Mesenchymal stem cell (in vitro differentiated cells and primary cell): ENCODE results near the gene TIMP4.

Experiments
- DNase-seq: peaks from one replicate; pipeline ENCODE4 v3.0.0-alpha.2; 2013
- H2AFZ ChIP-seq: one replicate; pipeline ENCODE4 v1.6.1; 2013; ENCODE audit warnings: low read depth, mild to moderate bottlenecking, control low read depth, inconsistent platforms, low read length, moderate library complexity
- H2AK5ac ChIP-seq: 2 replicates; pipeline ENCODE4 v1.6.1; 2013; ENCODE audit warnings: low read length, moderate library complexity, mild to moderate bottlenecking, inconsistent platforms; ENCODE audit not compliant: severe bottlenecking
- H2BK120ac ChIP-seq: one replicate; pipeline ENCODE4 v1.6.1; 2013; ENCODE audit warnings: low read depth, mild to moderate bottlenecking, inconsistent platforms, low read length, moderate library complexity
- H2BK12ac ChIP-seq, 2 experiments: one replicate each; pipeline ENCODE4 v1.6.1; 2013; ENCODE audit warnings: inconsistent platforms in 2 of 2, low read length in 2 of 2, mild to moderate bottlenecking in 2 of 2, moderate library complexity in 2 of 2, control low read depth in 1 of 2
- H2BK15ac ChIP-seq: one replicate; pipeline ENCODE4 v1.6.1; 2013; ENCODE audit warnings: mild to moderate bottlenecking, low read depth, inconsistent platforms; ENCODE audit not compliant: poor library complexity, severe bottlenecking
- H2BK5ac ChIP-seq: 2 replicates; pipeline ENCODE4 v1.6.1; 2013; ENCODE audit warnings: low read depth, mild to moderate bottlenecking, low read length, control low read depth, inconsistent platforms; ENCODE audit not compliant: poor library complexity, severe bottlenecking
- H3K14ac ChIP-seq, 2 experiments: one replicate each; pipeline ENCODE4 v1.6.1; 2013; ENCODE audit warnings: inconsistent platforms in 2 of 2, low read length in 2 of 2, control low read depth in 1 of 2, mild to moderate bottlenecking in 1 of 2, moderate library complexity in 1 of 2
- H3K18ac ChIP-seq, 2 experiments: one replicate each; pipeline ENCODE4 v1.6.1; 2013; ENCODE audit warnings: inconsistent platforms in 2 of 2, low read length in 2 of 2, control low read depth in 1 of 2, low read depth in 1 of 2, mild to moderate bottlenecking in 1 of 2
- H3K23ac ChIP-seq, 2 experiments: one replicate each; pipeline ENCODE4 v1.6.1; 2013; ENCODE audit warnings: inconsistent platforms in 2 of 2, low read length in 2 of 2, mild to moderate bottlenecking in 2 of 2, moderate library complexity in 2 of 2, control low read depth in 1 of 2
- H3K27ac ChIP-seq: 2 replicates; pipeline ENCODE4 v1.5.1; 2013; ENCODE audit warnings: mild to moderate bottlenecking, moderate library complexity, low read length, control low read depth, inconsistent platforms; ENCODE audit not compliant: poor library complexity, severe bottlenecking
- H3K27me3 ChIP-seq, 2 experiments: 2 replicates each; pipeline versions ENCODE4 v1.6.1 to v1.7.0; 2013; ENCODE audit warnings: low read length in 2 of 2, mild to moderate bottlenecking in 2 of 2, moderate library complexity in 2 of 2, control low read depth in 1 of 2, inconsistent platforms in 1 of 2; ENCODE audit not compliant: control insufficient read depth in 1 of 2, insufficient read depth in 1 of 2
- H3K36me3 ChIP-seq, 2 experiments: 2 replicates each; pipeline versions ENCODE4 v1.6.1 to v1.7.0; 2013; ENCODE audit warnings: low read length in 2 of 2, control low read depth in 1 of 2, inconsistent platforms in 1 of 2, low read depth in 1 of 2, mild to moderate bottlenecking in 1 of 2; ENCODE audit not compliant: insufficient read depth in 2 of 2, control insufficient read depth in 1 of 2
- H3K4ac ChIP-seq, 2 experiments: one replicate each; pipeline ENCODE4 v1.6.1; 2013; ENCODE audit warnings: inconsistent platforms in 2 of 2, low read length in 2 of 2, mild to moderate bottlenecking in 2 of 2, moderate library complexity in 2 of 2, control low read depth in 1 of 2, low read depth in 1 of 2
- H3K4me1 ChIP-seq: 2 replicates; pipeline ENCODE4 v1.6.1; 2013; ENCODE audit warnings: low read depth, low read length, control low read depth; ENCODE audit not compliant: control insufficient read depth, insufficient read depth
- H3K4me2 ChIP-seq: 2 replicates; pipeline ENCODE4 v1.6.1; 2013; ENCODE audit warnings: low read length, mild to moderate bottlenecking, inconsistent platforms; ENCODE audit not compliant: poor library complexity, severe bottlenecking
- H3K4me3 ChIP-seq, 2 experiments: 2 replicates each; pipeline versions ENCODE4 v1.5.1 to v1.7.0; 2013; ENCODE audit warnings: low read length in 2 of 2, mild to moderate bottlenecking in 2 of 2, control low read depth in 1 of 2, low read depth in 1 of 2; ENCODE audit not compliant: insufficient read depth in 1 of 2
- H3K79me1 ChIP-seq: replicated peaks from 2 replicates; pipeline ENCODE4 v1.6.1; 2013; ENCODE audit warnings: mild to moderate bottlenecking, control low read depth, low read length, inconsistent platforms; ENCODE audit not compliant: poor library complexity, severe bottlenecking
- H3K9ac ChIP-seq: 2 replicates; pipeline ENCODE4 v1.7.0; 2013; ENCODE audit warnings: mild to moderate bottlenecking, low read length, moderate library complexity
- H3K9me3 ChIP-seq: 2 replicates; pipeline ENCODE4 v1.7.0; 2013; ENCODE audit warnings: mild to moderate bottlenecking, low read length; ENCODE audit not compliant: control insufficient read depth
- H4K8ac ChIP-seq: one replicate; pipeline ENCODE4 v1.6.1; 2013; ENCODE audit warnings: inconsistent platforms, mild to moderate bottlenecking, low read length, moderate library complexity
- H4K91ac ChIP-seq: one replicate; pipeline ENCODE4 v1.6.1; 2013; ENCODE audit warnings: mild to moderate bottlenecking, low read length, inconsistent platforms
- WGBS: methylation state at CpG from one replicate; pipeline ENCODE4 v1.1.7; 2013; ENCODE audit warnings: mixed read lengths; 5-methylcytosine and 5-hydroxymethylcytosine counted together

Gene TIMP4

DNA sequence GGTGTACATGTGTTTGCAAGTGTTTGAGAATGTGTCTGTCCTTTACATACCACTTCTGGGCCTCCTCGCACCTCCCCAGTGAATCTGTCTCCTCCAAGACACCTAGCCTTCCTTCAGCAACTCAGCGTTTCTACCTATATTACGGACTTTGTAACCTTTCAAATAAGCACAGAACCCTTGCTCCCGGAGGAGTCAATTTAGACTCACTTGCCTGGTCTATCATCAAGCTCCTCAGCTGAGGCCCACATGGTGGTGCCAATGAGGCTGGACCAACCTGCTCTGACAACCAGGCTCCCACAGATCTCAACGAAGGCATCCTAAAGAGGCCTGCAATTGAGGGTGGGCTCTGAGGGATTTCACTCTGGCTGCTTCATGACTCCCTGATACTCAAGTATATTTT lies 32.8 kb upstream of the TIMP4 start:
- peaks cover 19% of the 10 kb centered on the region for H3K4me1 ChIP-seq
- no peak overlapping the region for H3K4me3 ChIP-seq
- no peak for DNase-seq
- H3K4me2 ChIP-seq, result no peak overlapping the region
- peak overlapping the region; percentile 22 for H4K91ac ChIP-seq
- H3K14ac ChIP-seq, result peak overlapping the region in 1 of 2 experiments; percentile 46
- no peak overlapping the region for H4K8ac ChIP-seq
- no peak overlapping the region for H2BK15ac ChIP-seq
- H3K9me3 ChIP-seq, result no peaks in the 10 kb centered on the region
- H3K18ac ChIP-seq, result peak overlapping the region in 1 of 2 experiments; percentile 79
- no peak overlapping the region for H3K9ac ChIP-seq
- H3K27ac ChIP-seq, result no peak overlapping the region
- H3K4ac ChIP-seq, result peak overlapping the region; percentile 9 to 30
- peak overlapping the region; percentile 19 for H2BK120ac ChIP-seq
- H2AK5ac ChIP-seq, result peak overlapping the region; percentile 16
- H2BK12ac ChIP-seq, result peak overlapping the region; percentile 4 to 46
- H3K79me1 ChIP-seq, result no peaks in the 10 kb centered on the region
- H3K23ac ChIP-seq, result no peak overlapping the region
- H2AFZ ChIP-seq, result no peak overlapping the region
- WGBS, result 99% methylated on average over 5 of the region's 5 CpGs
- no peaks in the 10 kb centered on the region for H3K36me3 ChIP-seq
- H2BK5ac ChIP-seq, result no peak overlapping the region
- H3K27me3 ChIP-seq, result no peaks in the 10 kb centered on the region

DNA sequence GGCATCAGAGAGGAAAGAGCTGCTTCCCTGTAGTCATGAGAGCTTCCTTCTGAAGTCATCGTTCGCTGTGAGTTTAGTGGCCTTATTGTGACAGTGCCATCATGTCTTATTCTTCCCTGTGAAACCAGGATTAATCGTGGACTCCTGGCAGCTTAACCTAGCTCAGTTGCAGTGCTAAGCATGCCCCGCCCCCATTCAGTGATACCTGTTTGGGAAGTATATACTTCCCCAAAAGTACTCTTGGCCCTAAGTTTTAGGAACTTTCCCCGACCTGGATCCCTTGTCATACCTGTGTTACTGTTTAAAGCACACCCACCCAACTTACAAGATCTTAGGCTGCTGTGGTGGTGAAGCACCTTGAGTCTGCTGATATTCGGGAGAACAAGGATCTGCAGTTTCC lies 32.1 kb upstream of the TIMP4 start:
- no peaks in the 10 kb centered on the region for H3K36me3 ChIP-seq
- H2BK15ac ChIP-seq, result no peak overlapping the region
- no peaks in the 10 kb centered on the region for H3K9me3 ChIP-seq
- H2AFZ ChIP-seq, result no peak overlapping the region
- H3K23ac ChIP-seq, result no peak overlapping the region
- H3K4me1 ChIP-seq, result peaks cover 19% of the 10 kb centered on the region
- no peak overlapping the region for H3K4me3 ChIP-seq
- no peak overlapping the region for H2BK120ac ChIP-seq
- H3K9ac ChIP-seq, result no peak overlapping the region
- peak overlapping the region in 1 of 2 experiments; percentile 57 for H3K14ac ChIP-seq
- H3K27ac ChIP-seq, result no peak overlapping the region
- no peak overlapping the region for H2AK5ac ChIP-seq
- H3K4me2 ChIP-seq, result no peak overlapping the region
- no peaks in the 10 kb centered on the region for H3K79me1 ChIP-seq
- H3K4ac ChIP-seq, result peak overlapping the region in 1 of 2 experiments; percentile 63
- DNase-seq, result no peak
- WGBS, result 97% methylated on average over 6 of the region's 6 CpGs
- peak overlapping the region in 1 of 2 experiments; percentile 72 for H3K18ac ChIP-seq
- H4K91ac ChIP-seq, result no peak overlapping the region
- no peak overlapping the region for H4K8ac ChIP-seq
- H3K27me3 ChIP-seq, result no peaks in the 10 kb centered on the region
- peak overlapping the region in 1 of 2 experiments; percentile 97 for H2BK12ac ChIP-seq
- H2BK5ac ChIP-seq, result no peak overlapping the region

DNA sequence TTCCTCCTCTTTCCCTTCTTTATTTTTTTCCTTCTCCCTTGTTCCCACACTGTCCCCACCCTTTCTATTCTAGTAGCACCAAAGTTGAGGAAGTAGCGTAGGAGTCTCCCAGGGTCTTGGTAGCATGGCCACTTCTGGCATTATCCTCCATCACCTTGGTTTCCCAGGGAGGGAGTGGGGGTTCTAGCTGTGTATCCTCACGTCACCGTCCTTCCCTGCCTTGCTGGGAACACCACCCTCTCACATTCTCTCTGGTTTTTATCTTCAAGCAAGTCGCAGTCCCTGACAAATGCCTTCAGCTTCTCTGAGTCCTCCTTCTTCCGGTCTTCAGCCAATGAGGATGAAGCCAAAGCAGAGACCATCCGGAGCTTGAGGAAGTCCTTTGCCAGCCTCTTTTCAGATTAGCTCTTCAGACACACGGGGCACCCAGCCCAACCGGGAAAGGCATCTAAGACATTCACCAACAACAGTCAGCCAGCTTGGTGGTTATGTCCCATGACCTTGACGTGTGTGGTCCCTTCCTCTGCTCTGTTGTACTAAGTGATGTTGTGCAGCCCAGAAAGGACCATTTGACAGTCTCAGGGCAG lies 31.6 kb upstream of the TIMP4 start:
- Histone ChIP-seq H2BK120ac (no peak overlapping the region), H2BK5ac (no peak overlapping the region), H3K4me1 (peaks cover 18% of the 10 kb centered on the region), H3K4me3 (no peak overlapping the region), H4K8ac (no peak overlapping the region), H3K14ac (peak overlapping the region in 1 of 2 experiments; percentile 57), H4K91ac (no peak overlapping the region), H3K23ac (no peak overlapping the region), H3K27ac (no peak overlapping the region), H2BK12ac (peak overlapping the region in 1 of 2 experiments; percentile 97), H2AK5ac (no peak overlapping the region), H3K18ac (peak overlapping the region in 1 of 2 experiments; percentile 72), H3K9ac (no peak overlapping the region), H3K36me3 (no peaks in the 10 kb centered on the region), H2BK15ac (no peak overlapping the region), H3K4ac (peak overlapping the region in 1 of 2 experiments; percentile 63), H3K27me3 (no peaks in the 10 kb centered on the region), H3K79me1 (no peaks in the 10 kb centered on the region), H3K4me2 (no peak overlapping the region), H2AFZ (no peak overlapping the region), H3K9me3 (no peaks in the 10 kb centered on the region)
- DNase-seq, result no peak
- 95% methylated on average over 9 of the region's 9 CpGs for WGBS

DNA sequence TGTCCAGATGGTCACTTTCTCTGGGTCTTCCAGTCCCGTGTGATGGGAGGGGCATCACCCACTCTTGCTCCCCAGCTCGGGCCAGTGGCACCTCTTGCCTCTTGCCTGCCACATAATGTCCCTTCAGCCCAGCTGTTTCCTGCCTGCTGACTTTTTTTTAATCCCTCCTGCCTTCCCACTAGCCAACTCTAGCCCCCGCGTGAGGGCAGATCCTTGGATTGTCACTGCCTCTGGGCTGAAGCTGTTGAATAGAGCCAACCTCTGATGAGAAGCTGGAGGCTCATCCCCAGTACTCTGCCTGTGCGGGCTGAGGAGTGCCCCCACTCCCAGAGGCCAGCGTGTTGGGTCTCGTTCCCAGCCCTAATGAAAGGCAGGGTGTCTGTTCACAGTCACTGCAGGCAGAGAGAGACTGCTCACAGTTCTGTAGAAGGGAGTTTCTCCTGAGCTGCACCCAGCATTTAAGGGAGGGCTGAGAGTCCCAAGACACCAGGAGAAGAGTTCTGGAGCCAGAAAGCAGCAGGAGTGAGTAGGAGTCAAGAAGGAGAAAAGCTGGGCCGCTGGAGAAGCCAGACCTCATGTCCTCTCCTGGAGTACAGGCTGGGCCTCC lies 30.1 kb upstream of the TIMP4 start:
- Histone ChIP-seq H2BK120ac (no peak overlapping the region), H3K36me3 (no peaks in the 10 kb centered on the region), H3K9ac (peak overlapping the region; percentile 87), H2AK5ac (peak overlapping the region; percentile 72), H2BK5ac (no peak overlapping the region), H4K91ac (peak overlapping the region; percentile 64), H3K4me2 (no peak overlapping the region), H3K4me1 (peaks cover 14% of the 10 kb centered on the region), H3K9me3 (no peaks in the 10 kb centered on the region), H2AFZ (no peak overlapping the region), H4K8ac (no peak overlapping the region), H3K27ac (no peak overlapping the region), H2BK15ac (no peak overlapping the region), H3K27me3 (no peaks in the 10 kb centered on the region), H3K14ac (no peak overlapping the region), H3K18ac (peak overlapping the region; percentile 71 to 84), H2BK12ac (peak overlapping the region; percentile 59 to 69), H3K79me1 (no peaks in the 10 kb centered on the region), H3K4ac (peak overlapping the region; percentile 9 to 46), H3K4me3 (no peak overlapping the region), H3K23ac (no peak overlapping the region)
- WGBS, result 83% methylated on average over 7 of the region's 8 CpGs
- DNase-seq, result no peak
